GM12872 (cell line): ENCODE results near the gene DNAH9.

Experiments
- CTCF ChIP-seq: IDR thresholded peaks from 3 replicates; pipeline ENCODE4 v1.5.1; 2011; ENCODE audit warnings: low read depth, mild to moderate bottlenecking, low read length, moderate library complexity; ENCODE audit not compliant: insufficient read depth

DNAH9 gene

DNA sequence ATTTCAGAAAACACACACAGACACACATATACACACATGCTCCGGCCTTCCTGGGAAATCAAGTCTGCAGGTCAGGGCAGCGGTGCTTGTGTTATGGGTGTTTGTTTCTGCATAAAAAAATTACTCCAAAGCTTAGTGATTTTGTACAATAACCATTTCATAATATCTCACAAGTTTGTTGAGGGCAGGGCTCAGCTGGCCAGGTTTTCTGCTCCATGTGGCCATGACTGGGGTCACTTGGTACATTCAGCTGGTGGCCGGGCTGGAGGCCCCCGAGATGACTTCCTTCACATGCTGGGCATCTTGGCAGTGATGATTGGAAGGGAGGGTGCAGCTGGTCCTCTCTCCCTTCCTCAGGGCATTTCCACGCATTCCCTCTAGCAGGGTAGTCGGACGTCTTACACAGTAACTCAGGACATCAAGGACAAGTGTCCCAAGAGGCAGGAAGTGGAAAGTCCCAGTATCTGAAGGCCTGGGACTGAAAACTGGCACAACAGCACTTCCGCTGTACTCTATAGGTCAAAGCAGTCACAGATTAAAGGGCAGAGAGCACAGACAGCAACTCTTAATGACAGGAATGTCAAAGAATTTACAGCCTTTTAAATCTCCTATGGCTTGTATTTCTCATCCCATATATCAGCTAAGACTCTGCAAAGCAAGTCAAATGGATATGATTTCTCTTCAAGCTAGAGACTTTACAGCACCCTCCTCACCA lies 271.6 kb downstream of the DNAH9 start:
- no peak for TF ChIP-seq CTCF

DNA sequence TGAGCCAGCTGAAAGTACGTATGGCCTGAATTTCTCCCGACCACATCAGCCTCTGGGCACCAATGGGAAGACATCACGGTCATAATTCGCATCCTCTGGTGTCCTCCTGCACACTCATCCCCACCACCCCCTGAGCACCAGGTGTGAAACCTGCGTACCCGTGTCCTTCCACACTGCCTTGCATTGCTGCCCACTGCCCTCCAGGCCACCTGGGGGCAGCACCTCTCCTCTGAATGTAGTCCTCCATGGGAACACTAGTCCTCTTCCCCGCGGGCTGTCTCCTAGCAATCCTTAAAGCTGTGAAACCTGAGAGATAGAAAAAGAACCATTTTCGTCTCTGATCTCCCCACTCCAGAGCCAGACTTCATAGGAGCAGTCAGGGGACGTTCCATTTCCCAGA lies 273.5 kb downstream of the DNAH9 start:
- TF ChIP-seq CTCF = no peak

GRCh38 chr17:11874756-11875155 lies 276.5 kb downstream of the DNAH9 start:
- no peak for TF ChIP-seq CTCF

GRCh38 chr17:11880714-11881113 lies 282.4 kb downstream of the DNAH9 start:
- no peak for TF ChIP-seq CTCF

- TF ChIP-seq CTCF = no peak
Observed at GRCh38 chr17:11882716-11883115, 284.4 kb downstream of the DNAH9 start.

GRCh38 chr17:11885051-11885450 lies 286.8 kb downstream of the DNAH9 start:
- no peak for TF ChIP-seq CTCF

- no peak for TF ChIP-seq CTCF
Observed at GRCh38 chr17:11889266-11889665, 291.0 kb downstream of the DNAH9 start.
